T-helper 17 cell (primary cell): ENCODE results near the gene NOL7. TPM values are rescaled to one million over a fixed set of nuclear protein-coding genes. Genes with fewer than 3 reads are reported as not detected.

ENCODE experiments used
- ATAC-seq: fragments of 150-1000 bp; cut with Tn5 transposase; 2 replicates; pipeline ENCODE4 v1.10.0; 2021; ENCODE audit warnings: mild to moderate bottlenecking, moderate library complexity
- DNase-seq, 3 donors: peaks; one replicate each; pipeline versions ENCODE4 v3.0.0 to v3.0.0-alpha.2; 2020 to 2021
- H3K9me3 ChIP-seq: one replicate; pipeline ENCODE4 v1.7.0; 2013; ENCODE audit warnings: low read length, mild to moderate bottlenecking; ENCODE audit not compliant: control insufficient read depth, poor library complexity, severe bottlenecking
- H3K27ac Mint-ChIP-seq: one replicate; pipeline ENCODE4 v1.8.0; 2022; ENCODE audit warnings: mild to moderate bottlenecking, moderate library complexity, mixed read lengths
- H3K27me3 Mint-ChIP-seq: one replicate; pipeline ENCODE4 v1.8.0; 2022; ENCODE audit warnings: mixed read lengths
- H3K36me3 Mint-ChIP-seq: one replicate; pipeline ENCODE4 v1.8.0; 2022; ENCODE audit warnings: low read depth, mixed read lengths
- H3K4me1 Mint-ChIP-seq: one replicate; pipeline ENCODE4 v1.8.0; 2022; ENCODE audit warnings: mild to moderate bottlenecking, mixed read lengths
- H3K4me3 Mint-ChIP-seq: one replicate; pipeline ENCODE4 v1.8.0; 2022; ENCODE audit warnings: mild to moderate bottlenecking, moderate library complexity, mixed read lengths
- total RNA-seq, 4 donors: library from RNA in 2 of 4; stranded (reverse) in 2 of 4; gene quantifications; one replicate each; pipeline ENCODE4 v1.2.3 and lab custom pipeline; 2022 to 2026

The NOL7 gene
- total RNA-seq, 2 donors from 2014 or later, result 44.3 to 47.0 TPM

- no peak for DNase-seq
- H3K36me3 Mint-ChIP-seq, result peaks cover 11% of the 10 kb centered on the region
- no peak for ATAC-seq
- H3K4me3 Mint-ChIP-seq, result no peak overlapping the region
- H3K9me3 ChIP-seq, result no peaks in the 10 kb centered on the region
- peak overlapping the region; percentile 90 for H3K27ac Mint-ChIP-seq
- H3K27me3 Mint-ChIP-seq, result no peaks in the 10 kb centered on the region
- H3K4me1 Mint-ChIP-seq, result peaks cover 19% of the 10 kb centered on the region
These were observed 28.0 kb downstream of the NOL7 start for GRCh38 chr6:13643125-13643524.

GRCh38 chr6:13648850-13649249 lies 33.7 kb downstream of the NOL7 start:
- ATAC-seq, result no peak
- Mint-ChIP-seq H3K4me3 (no peak overlapping the region), H3K36me3 (peaks cover 8% of the 10 kb centered on the region), H3K4me1 (peaks cover 13% of the 10 kb centered on the region), H3K27me3 (no peaks in the 10 kb centered on the region), H3K27ac (peak overlapping the region; percentile 46)
- H3K9me3 ChIP-seq, result no peaks in the 10 kb centered on the region
- no peak for DNase-seq

GRCh38 chr6:13649393-13649792 lies 34.3 kb downstream of the NOL7 start:
- no peaks in the 10 kb centered on the region for H3K9me3 ChIP-seq
- peaks cover 13% of the 10 kb centered on the region for H3K4me1 Mint-ChIP-seq
- H3K27ac Mint-ChIP-seq, result peak overlapping the region; percentile 46
- ATAC-seq (no peak), DNase-seq (no peak)
- peaks cover 8% of the 10 kb centered on the region for H3K36me3 Mint-ChIP-seq
- H3K27me3 Mint-ChIP-seq, result no peaks in the 10 kb centered on the region
- no peak overlapping the region for H3K4me3 Mint-ChIP-seq

- no peaks in the 10 kb centered on the region for H3K9me3 ChIP-seq
- H3K27ac Mint-ChIP-seq, result no peak overlapping the region
- no peaks in the 10 kb centered on the region for H3K27me3 Mint-ChIP-seq
- DNase-seq (no peak), ATAC-seq (peak; percentile 41)
- H3K4me3 Mint-ChIP-seq, result no peak overlapping the region
- H3K4me1 Mint-ChIP-seq, result peaks cover 16% of the 10 kb centered on the region
- H3K36me3 Mint-ChIP-seq, result peaks cover 8% of the 10 kb centered on the region
These were observed 38.2 kb downstream of the NOL7 start for GRCh38 chr6:13653296-13653695.

- Mint-ChIP-seq H3K27me3 (no peaks in the 10 kb centered on the region), H3K36me3 (peaks cover 7% of the 10 kb centered on the region), H3K4me1 (peaks cover 18% of the 10 kb centered on the region), H3K4me3 (no peak overlapping the region), H3K27ac (no peak overlapping the region)
- no peak for DNase-seq
- no peaks in the 10 kb centered on the region for H3K9me3 ChIP-seq
- ATAC-seq, result no peak
These were observed 39.4 kb downstream of the NOL7 start for GRCh38 chr6:13654496-13654895.

- H3K4me1 Mint-ChIP-seq, result peaks cover 22% of the 10 kb centered on the region
- H3K4me3 Mint-ChIP-seq, result no peak overlapping the region
- H3K9me3 ChIP-seq, result no peaks in the 10 kb centered on the region
- DNase-seq, result no peak
- H3K36me3 Mint-ChIP-seq, result peaks cover 4% of the 10 kb centered on the region
- no peak overlapping the region for H3K27ac Mint-ChIP-seq
- no peaks in the 10 kb centered on the region for H3K27me3 Mint-ChIP-seq
- no peak for ATAC-seq
These were observed 40.6 kb downstream of the NOL7 start for GRCh38 chr6:13655700-13656099.

GRCh38 chr6:13660273-13660672 lies 45.1 kb downstream of the NOL7 start:
- Mint-ChIP-seq H3K4me1 (peaks cover 56% of the 10 kb centered on the region), H3K27me3 (no peaks in the 10 kb centered on the region), H3K4me3 (no peak overlapping the region), H3K27ac (peak overlapping the region; percentile 32), H3K36me3 (no peaks in the 10 kb centered on the region)
- DNase-seq, result no peak
- ATAC-seq, result no peak
- no peaks in the 10 kb centered on the region for H3K9me3 ChIP-seq

- ATAC-seq (no peak), DNase-seq (no peak)
- H3K27me3 Mint-ChIP-seq, result no peaks in the 10 kb centered on the region
- H3K9me3 ChIP-seq, result no peaks in the 10 kb centered on the region
- H3K4me1 Mint-ChIP-seq, result peaks cover 60% of the 10 kb centered on the region
- no peaks in the 10 kb centered on the region for H3K36me3 Mint-ChIP-seq
- H3K4me3 Mint-ChIP-seq, result no peak overlapping the region
- peak overlapping the region; percentile 55 for H3K27ac Mint-ChIP-seq
These were observed 45.8 kb downstream of the NOL7 start for GRCh38 chr6:13660893-13661292.

- no peaks in the 10 kb centered on the region for H3K9me3 ChIP-seq
- DNase-seq (no peak), ATAC-seq (no peak)
- H3K4me3 Mint-ChIP-seq, result peak overlapping the region; percentile 63
- no peaks in the 10 kb centered on the region for H3K27me3 Mint-ChIP-seq
- peak overlapping the region; percentile 55 for H3K27ac Mint-ChIP-seq
- H3K4me1 Mint-ChIP-seq, result peaks cover 59% of the 10 kb centered on the region
- H3K36me3 Mint-ChIP-seq, result no peaks in the 10 kb centered on the region
These were observed 46.5 kb downstream of the NOL7 start for GRCh38 chr6:13661647-13662046.

GRCh38 chr6:13662651-13663334 lies 47.7 kb downstream of the NOL7 start:
- Mint-ChIP-seq H3K36me3 (no peaks in the 10 kb centered on the region), H3K27me3 (no peaks in the 10 kb centered on the region), H3K4me3 (peak overlapping the region; percentile 66), H3K4me1 (peaks cover 66% of the 10 kb centered on the region), H3K27ac (peak overlapping the region; percentile 55)
- ATAC-seq, result no peak
- H3K9me3 ChIP-seq, result no peaks in the 10 kb centered on the region
- DNase-seq, result no peak

- ATAC-seq (no peak), DNase-seq (no peak)
- no peaks in the 10 kb centered on the region for H3K9me3 ChIP-seq
- Mint-ChIP-seq H3K4me3 (no peak overlapping the region), H3K4me1 (peaks cover 73% of the 10 kb centered on the region), H3K27ac (no peak overlapping the region), H3K36me3 (no peaks in the 10 kb centered on the region), H3K27me3 (no peaks in the 10 kb centered on the region)
These were observed 48.9 kb downstream of the NOL7 start for GRCh38 chr6:13663986-13664385.

- Mint-ChIP-seq H3K4me3 (peak overlapping the region; percentile 51), H3K36me3 (no peaks in the 10 kb centered on the region), H3K27ac (peak overlapping the region; percentile 56), H3K4me1 (peaks cover 75% of the 10 kb centered on the region), H3K27me3 (no peaks in the 10 kb centered on the region)
- DNase-seq (no peak), ATAC-seq (no peak)
- no peaks in the 10 kb centered on the region for H3K9me3 ChIP-seq
These were observed 49.7 kb downstream of the NOL7 start for GRCh38 chr6:13664703-13665352.

GRCh38 chr6:13666194-13667105 lies 51.3 kb downstream of the NOL7 start:
- Mint-ChIP-seq H3K27me3 (no peaks in the 10 kb centered on the region), H3K4me1 (peaks cover 69% of the 10 kb centered on the region), H3K4me3 (no peak overlapping the region), H3K27ac (no peak overlapping the region), H3K36me3 (no peaks in the 10 kb centered on the region)
- DNase-seq, result no peak
- peak; percentile 74 for ATAC-seq
- H3K9me3 ChIP-seq, result no peaks in the 10 kb centered on the region
